Measurements from ENCODE around the gene HIF1A.
"Not testable (repeated sequence)": the region's sequence is repeated elsewhere in the genome, so short reads cannot be mapped to it uniquely, and the experiment has no call there.

Gene HIF1A

GRCh38 chr14:61655777-61656176 lies 39.5 kb upstream of the HIF1A start:
- H3K4me3 ChIP-seq (ENCODE audit: low read length): no peak overlapping the region
- no peak for TF ChIP-seq CTCF (IDR thresholded peaks at IDR 0.05; ENCODE audit: low read depth, low read length, poor library complexity, severe bottlenecking)
- no peak for TF ChIP-seq EZH2phosphoT487 (IDR thresholded peaks at IDR 0.05; ENCODE audit: borderline replicate concordance, low read length)
- no peaks in the 10 kb centered on the region for H3K79me2 ChIP-seq (ENCODE audit: control insufficient read depth, low read length)
- H3K4me2 ChIP-seq (ENCODE audit: low read length): no peak overlapping the region
- H3K27me3 ChIP-seq (ENCODE audit: control insufficient read depth, low read length): no peaks in the 10 kb centered on the region
- no peaks in the 10 kb centered on the region for H3K9me2 ChIP-seq (replicated peaks; ENCODE audit: control insufficient read depth, low read length)
- H3K27ac ChIP-seq (ENCODE audit: low read depth, low read length): no peak overlapping the region
- peaks cover 33% of the 10 kb centered on the region for H3K4me1 ChIP-seq (ENCODE audit: control insufficient read depth, low read length)
- H3F3A ChIP-seq (ENCODE audit: control insufficient read depth, insufficient read depth): peaks cover 15% of the 10 kb centered on the region
- no peaks in the 10 kb centered on the region for H4K20me1 ChIP-seq (ENCODE audit: control insufficient read depth, insufficient read depth, low read depth, low read length)
- H3K9me3 ChIP-seq (ENCODE audit: control insufficient read depth, insufficient read depth, low read length): no peaks in the 10 kb centered on the region; the same call in 1 of the 2 replicates
- H3K36me3 ChIP-seq (ENCODE audit: control insufficient read depth, low read length): no peaks in the 10 kb centered on the region

DNA sequence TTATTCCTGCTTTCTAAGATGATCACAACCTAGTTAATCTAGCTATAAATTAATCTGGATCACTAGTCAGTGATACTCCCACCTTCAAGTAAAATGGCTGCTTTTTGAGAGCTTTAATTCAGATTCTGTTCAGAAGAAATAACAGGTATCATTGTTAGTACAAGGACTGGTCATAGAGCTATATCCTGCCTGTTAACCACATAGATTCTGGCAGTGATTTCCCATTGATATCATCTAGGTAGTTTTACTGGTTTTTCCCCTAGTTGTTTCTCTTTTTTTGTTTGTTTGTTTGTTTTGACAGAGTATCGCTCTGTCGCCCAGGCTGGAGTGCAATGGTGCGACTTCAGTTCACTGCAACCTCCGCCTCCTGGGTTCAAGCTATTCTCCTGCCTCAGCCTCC lies 39.0 kb upstream of the HIF1A start:
- no peaks in the 10 kb centered on the region for H4K20me1 ChIP-seq (ENCODE audit: control insufficient read depth, insufficient read depth, low read depth, low read length)
- H3K4me1 ChIP-seq (ENCODE audit: control insufficient read depth, low read length): peaks cover 39% of the 10 kb centered on the region
- H3K4me3 ChIP-seq (ENCODE audit: low read length): no peak overlapping the region
- H3F3A ChIP-seq (ENCODE audit: control insufficient read depth, insufficient read depth): peaks cover 15% of the 10 kb centered on the region
- H3K36me3 ChIP-seq (ENCODE audit: control insufficient read depth, low read length): no peaks in the 10 kb centered on the region
- H3K27ac ChIP-seq (ENCODE audit: low read depth, low read length): no peak overlapping the region
- H3K9me3 ChIP-seq (ENCODE audit: control insufficient read depth, insufficient read depth, low read length): no peaks in the 10 kb centered on the region; the same call in 1 of the 2 replicates
- no peak overlapping the region for H3K4me2 ChIP-seq (ENCODE audit: low read length)
- H3K27me3 ChIP-seq (ENCODE audit: control insufficient read depth, low read length): no peaks in the 10 kb centered on the region
- no peaks in the 10 kb centered on the region for H3K9me2 ChIP-seq (replicated peaks; ENCODE audit: control insufficient read depth, low read length)
- no peaks in the 10 kb centered on the region for H3K79me2 ChIP-seq (ENCODE audit: control insufficient read depth, low read length)
- TF ChIP-seq EZH2phosphoT487 (IDR thresholded peaks at IDR 0.05; ENCODE audit: borderline replicate concordance, low read length): no peak
- TF ChIP-seq CTCF (IDR thresholded peaks at IDR 0.05; ENCODE audit: low read depth, low read length, poor library complexity, severe bottlenecking): no peak

- H3K9me2 ChIP-seq (replicated peaks; ENCODE audit: control insufficient read depth, low read length); H3K27ac ChIP-seq (ENCODE audit: low read depth, low read length); H4K20me1 ChIP-seq (ENCODE audit: control insufficient read depth, insufficient read depth, low read depth, low read length); H3K27me3 ChIP-seq (ENCODE audit: control insufficient read depth, low read length); H3K4me3 ChIP-seq (ENCODE audit: low read length); H3K36me3 ChIP-seq (ENCODE audit: control insufficient read depth, low read length); H3K79me2 ChIP-seq (ENCODE audit: control insufficient read depth, low read length); H3K4me2 ChIP-seq (ENCODE audit: low read length); H3K9me3 ChIP-seq (ENCODE audit: control insufficient read depth, insufficient read depth, low read length): not testable (repeated sequence)
- peaks cover 18% of the 10 kb centered on the region for H3F3A ChIP-seq (ENCODE audit: control insufficient read depth, insufficient read depth)
- peaks cover 52% of the 10 kb centered on the region for H3K4me1 ChIP-seq (ENCODE audit: control insufficient read depth, low read length)
Observed at GRCh38 chr14:61658111-61658510, 37.2 kb upstream of the HIF1A start.

- H3K4me3 ChIP-seq (ENCODE audit: low read length): no peak overlapping the region
- H4K20me1 ChIP-seq (ENCODE audit: control insufficient read depth, insufficient read depth, low read depth, low read length): no peaks in the 10 kb centered on the region
- H3K4me1 ChIP-seq (ENCODE audit: control insufficient read depth, low read length): peaks cover 53% of the 10 kb centered on the region
- no peaks in the 10 kb centered on the region for H3K27me3 ChIP-seq (ENCODE audit: control insufficient read depth, low read length)
- peaks cover 6% of the 10 kb centered on the region; the same call in 1 of the 2 replicates for H3K36me3 ChIP-seq (ENCODE audit: control insufficient read depth, low read length)
- H3K9me2 ChIP-seq (replicated peaks; ENCODE audit: control insufficient read depth, low read length): no peaks in the 10 kb centered on the region
- H3K9me3 ChIP-seq (ENCODE audit: control insufficient read depth, insufficient read depth, low read length): peaks cover 7% of the 10 kb centered on the region; the same call in 1 of the 2 replicates
- H3K27ac ChIP-seq (ENCODE audit: low read depth, low read length): no peak overlapping the region
- no peak overlapping the region for H3K4me2 ChIP-seq (ENCODE audit: low read length)
- H3F3A ChIP-seq (ENCODE audit: control insufficient read depth, insufficient read depth): peaks cover 25% of the 10 kb centered on the region
- no peaks in the 10 kb centered on the region for H3K79me2 ChIP-seq (ENCODE audit: control insufficient read depth, low read length)
- TF ChIP-seq EZH2phosphoT487 (IDR thresholded peaks at IDR 0.05; ENCODE audit: borderline replicate concordance, low read length): no peak
- TF ChIP-seq CTCF (IDR thresholded peaks at IDR 0.05; ENCODE audit: low read depth, low read length, poor library complexity, severe bottlenecking): no peak
Observed at GRCh38 chr14:61659582-61659981, 35.7 kb upstream of the HIF1A start.
